ENCODE data around the gene DOCK8.

The DOCK8 gene

DNA sequence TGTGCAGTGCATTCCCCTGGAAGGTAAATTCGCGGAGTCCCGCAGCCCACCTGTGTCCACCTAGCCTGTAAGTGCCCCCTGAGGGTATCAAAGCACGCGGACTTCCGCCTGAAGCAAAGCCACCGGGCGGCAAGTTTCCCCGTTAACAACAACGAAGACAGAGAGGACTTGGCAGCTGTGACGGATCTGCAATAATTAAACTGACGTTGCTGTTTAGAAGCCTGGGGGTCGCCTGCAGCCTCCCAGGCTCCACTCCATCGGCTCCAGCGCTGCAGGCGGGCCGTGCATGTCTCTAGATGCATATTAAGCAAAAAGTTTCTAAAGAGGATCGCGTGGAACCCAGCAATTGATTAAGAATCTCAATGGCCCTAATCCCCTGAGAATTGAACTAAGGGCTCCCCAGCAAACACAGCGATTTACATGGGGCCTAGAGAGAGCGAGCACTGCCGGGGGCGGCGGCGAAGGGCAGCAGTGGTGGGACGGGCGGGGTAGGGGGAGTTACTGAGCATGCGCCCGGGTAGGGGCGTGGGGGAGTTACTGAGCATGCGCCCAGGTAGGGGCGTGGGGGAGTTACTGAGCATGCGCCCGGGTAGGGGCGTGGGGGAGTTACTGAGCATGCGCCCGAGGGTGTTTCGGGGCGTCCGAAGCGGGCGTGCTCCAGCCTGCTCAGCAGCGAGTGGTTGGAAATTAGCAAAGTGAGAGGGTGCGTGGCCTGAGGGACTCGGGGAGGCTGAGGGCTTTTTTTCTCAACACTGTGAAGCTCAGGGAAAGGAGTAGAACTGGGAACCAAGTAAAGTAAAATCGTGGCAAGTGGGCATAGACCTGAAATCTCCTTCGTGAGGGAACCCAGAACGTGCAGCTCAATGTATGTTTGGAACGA is 255.2 kb downstream of the DOCK8 start:
- TF ChIP-seq, protein P1, sequence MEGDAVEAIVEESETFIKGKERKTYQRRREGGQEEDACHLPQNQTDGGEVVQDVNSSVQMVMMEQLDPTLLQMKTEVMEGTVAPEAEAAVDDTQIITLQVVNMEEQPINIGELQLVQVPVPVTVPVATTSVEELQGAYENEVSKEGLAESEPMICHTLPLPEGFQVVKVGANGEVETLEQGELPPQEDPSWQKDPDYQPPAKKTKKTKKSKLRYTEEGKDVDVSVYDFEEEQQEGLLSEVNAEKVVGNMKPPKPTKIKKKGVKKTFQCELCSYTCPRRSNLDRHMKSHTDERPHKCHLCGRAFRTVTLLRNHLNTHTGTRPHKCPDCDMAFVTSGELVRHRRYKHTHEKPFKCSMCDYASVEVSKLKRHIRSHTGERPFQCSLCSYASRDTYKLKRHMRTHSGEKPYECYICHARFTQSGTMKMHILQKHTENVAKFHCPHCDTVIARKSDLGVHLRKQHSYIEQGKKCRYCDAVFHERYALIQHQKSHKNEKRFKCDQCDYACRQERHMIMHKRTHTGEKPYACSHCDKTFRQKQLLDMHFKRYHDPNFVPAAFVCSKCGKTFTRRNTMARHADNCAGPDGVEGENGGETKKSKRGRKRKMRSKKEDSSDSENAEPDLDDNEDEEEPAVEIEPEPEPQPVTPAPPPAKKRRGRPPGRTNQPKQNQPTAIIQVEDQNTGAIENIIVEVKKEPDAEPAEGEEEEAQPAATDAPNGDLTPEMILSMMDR (IDR thresholded peaks at IDR 0.05), result no peak
- Histone ChIP-seq H3K27ac (peak overlapping the region in 1 of 2 donors; percentile 73), H3K4me3 (peak overlapping the region; percentile 72)
- DNase-seq (ENCODE audit: low spot score), result peak; percentile 83

DNA sequence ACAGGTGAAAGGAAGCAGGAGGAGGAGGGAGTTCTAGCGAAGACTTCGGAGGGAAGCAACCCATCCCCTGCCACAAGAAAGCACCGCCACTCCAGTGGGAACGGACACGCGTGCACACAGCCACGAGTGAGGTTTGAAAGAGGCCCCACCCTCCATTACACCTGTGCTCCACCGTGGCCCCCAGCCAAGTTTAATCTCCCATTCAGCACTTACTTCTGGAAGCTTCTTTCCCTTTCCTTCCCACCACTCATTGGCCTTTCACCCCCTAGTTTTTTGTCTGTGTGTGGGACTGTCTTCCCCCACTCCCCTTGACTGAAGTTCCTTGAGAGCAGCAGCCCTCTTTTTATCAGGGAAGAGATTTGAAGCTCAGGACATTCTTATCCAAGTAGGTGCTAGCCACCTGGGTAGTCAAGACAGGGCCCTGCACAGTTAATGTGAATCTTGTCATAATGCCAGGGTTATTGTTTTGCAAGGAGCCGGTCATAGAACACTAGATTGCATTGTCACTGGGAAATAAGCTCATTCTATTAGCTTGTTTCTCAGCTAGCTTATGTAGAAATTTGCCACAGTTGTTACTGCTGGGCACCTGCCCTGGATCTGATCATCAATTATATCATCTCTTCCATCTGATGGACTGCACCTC is 256.0 kb downstream of the DOCK8 start:
- peak overlapping the region; percentile 72 for H3K4me3 ChIP-seq
- TF ChIP-seq, protein P1 (IDR thresholded peaks at IDR 0.05), result no peak
- DNase-seq (ENCODE audit: low spot score), result no peak
- H3K27ac ChIP-seq, result peak overlapping the region in 1 of 2 donors; percentile 73

DNA sequence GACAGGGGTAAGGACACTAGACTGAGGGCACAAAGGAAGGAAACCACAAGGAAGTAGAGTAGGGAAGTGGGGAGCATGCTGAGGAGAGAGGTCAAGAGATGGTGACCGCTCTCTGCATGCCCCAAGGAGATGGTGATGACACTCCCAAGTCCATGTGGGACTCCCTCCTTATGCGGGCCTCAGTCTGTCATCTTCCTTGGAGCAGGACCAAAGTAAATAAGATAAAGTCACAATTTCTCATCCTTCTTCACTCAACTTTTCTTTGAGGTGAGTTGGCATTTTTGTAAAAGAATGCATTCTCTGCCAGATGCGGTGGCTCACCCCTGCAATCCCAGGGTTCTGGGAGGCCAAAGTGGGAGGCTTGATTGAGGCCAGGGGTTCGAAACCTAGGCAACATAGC is 256.7 kb downstream of the DOCK8 start:
- Histone ChIP-seq H3K4me3 (no peak overlapping the region), H3K27ac (no peak overlapping the region)
- DNase-seq (ENCODE audit: low spot score), result no peak
- TF ChIP-seq, protein P1 (IDR thresholded peaks at IDR 0.05), result no peak

DNA sequence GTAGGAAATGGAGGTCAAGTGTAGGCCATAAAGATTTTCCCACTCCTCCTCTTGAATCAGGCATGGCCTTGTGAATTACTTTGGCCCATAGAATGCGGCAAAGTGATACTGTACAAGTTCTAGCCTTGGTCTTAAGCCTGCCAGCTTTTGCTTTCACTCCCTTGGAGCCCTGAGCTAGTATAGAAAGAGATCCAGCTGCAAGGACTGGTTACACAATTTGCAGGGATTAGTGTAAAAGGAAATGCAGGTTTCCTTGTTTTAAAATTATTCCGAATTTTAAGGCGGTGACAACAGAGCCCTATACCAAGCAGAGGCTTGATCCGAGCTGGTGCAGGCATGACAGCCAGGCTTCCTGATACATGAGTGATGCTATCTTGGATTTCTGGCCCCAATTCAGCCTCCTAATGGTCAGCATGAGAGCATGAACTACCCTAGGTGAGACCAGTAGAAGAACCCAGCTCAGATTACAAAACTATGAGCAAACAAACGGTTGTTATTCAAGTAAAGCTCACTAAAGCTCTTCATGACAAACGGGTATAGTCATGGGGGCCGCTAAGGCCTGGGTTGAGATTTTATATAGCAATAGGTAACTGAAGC is 257.9 kb downstream of the DOCK8 start:
- TF ChIP-seq, protein P1 (IDR thresholded peaks at IDR 0.05), result no peak
- H3K27ac ChIP-seq, result no peak overlapping the region
- DNase-seq (ENCODE audit: low spot score), result no peak
- H3K4me3 ChIP-seq, result no peak overlapping the region

DNA sequence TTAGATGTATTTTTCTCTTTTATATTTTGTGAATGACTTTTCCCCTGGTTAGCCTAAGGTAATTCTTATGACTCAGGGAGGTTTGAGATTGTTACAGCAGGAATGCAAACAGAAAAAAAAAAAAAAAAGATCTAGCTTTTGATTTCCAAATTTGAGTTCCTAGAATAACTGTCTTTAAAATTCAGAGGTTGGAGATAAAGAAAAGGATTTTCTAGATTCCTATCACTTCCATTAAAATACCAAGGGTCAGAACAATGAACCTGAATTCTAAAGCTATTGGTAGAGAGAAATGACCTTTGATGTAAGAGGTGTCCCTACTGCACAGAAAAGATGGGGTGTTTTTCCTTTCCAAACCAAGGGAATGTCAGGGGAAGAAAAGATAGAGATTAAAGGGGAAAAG is 262.5 kb downstream of the DOCK8 start:
- TF ChIP-seq, protein P1 (IDR thresholded peaks at IDR 0.05), result no peak
- Histone ChIP-seq H3K4me3 (no peak overlapping the region), H3K27ac (no peak overlapping the region)
- DNase-seq (ENCODE audit: low spot score), result no peak

DNA sequence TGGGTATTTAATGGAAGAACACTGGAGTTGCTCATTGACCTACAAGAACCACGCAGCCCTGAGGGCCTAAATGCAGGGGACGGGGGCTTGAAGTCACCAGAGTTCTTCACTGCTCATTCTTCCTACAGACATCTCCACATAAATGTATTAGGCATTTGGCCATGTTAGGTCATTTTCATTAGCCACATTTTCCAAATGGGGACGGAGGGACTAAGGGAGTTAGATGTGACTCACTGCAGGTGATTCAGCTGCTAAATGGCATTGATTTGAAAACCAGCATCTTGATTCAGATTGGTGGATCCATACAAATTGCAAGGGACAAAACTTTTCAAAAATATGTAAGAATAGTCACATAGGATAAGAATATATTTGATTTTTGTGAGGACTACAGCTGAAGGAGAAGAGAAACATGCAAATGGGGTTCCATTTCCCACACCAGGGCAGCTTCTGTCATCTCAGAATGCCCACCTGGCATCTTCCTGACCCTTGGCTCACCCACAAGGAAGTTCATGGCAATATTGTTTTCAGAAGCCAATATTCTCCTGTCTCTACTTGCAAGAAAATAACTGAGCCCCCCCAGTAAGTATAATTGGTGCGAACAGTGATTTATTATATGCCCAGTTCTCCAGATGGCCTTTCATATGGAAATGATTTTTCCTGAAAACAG is 264.8 kb downstream of the DOCK8 start:
- Histone ChIP-seq H3K4me3 (no peak overlapping the region), H3K27ac (no peak overlapping the region)
- no peak for DNase-seq (ENCODE audit: low spot score)
- TF ChIP-seq, protein P1 (IDR thresholded peaks at IDR 0.05), result no peak

Measured in coronary artery (tissue), 2 donors.